IPS DF 4.7 (cell line): ENCODE data around the gene HCN3.
"Not testable (repeated sequence)": the region's sequence is repeated elsewhere in the genome, so short reads cannot be mapped to it uniquely, and the experiment has no call there.

Experiments used
- DNase-seq: peaks from one replicate; pipeline ENCODE4 v3.0.0-alpha.2; 2013; ENCODE audit warnings: low spot score; ENCODE audit errors: extremely low read depth

Gene HCN3

GRCh38 chr1:155309423-155310021 lies 32.3 kb downstream of the HCN3 start:
- no peak for DNase-seq

DNA sequence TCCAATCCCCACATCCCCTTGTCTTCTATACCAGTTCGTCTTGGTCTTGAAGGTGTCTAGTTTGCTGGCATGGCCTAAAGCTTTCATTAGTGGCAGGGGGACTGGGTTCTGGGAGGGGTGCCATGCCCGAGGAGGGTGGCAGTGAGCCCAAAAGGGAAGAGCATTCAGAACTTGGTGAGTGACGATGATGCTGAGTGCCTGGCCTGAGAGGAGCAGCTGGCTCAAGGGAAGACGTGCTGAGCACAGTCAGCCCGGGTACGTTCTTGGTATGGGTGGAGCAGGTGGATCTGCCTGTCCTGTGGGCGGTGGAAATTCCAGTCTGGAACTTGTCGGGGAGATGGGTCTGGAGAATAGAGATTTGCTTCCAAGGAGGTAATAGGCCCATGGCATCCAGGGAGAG lies 36.0 kb downstream of the HCN3 start:
- no peak for DNase-seq

GRCh38 chr1:155316922-155317321 lies 39.7 kb downstream of the HCN3 start:
- no peak for DNase-seq

DNA sequence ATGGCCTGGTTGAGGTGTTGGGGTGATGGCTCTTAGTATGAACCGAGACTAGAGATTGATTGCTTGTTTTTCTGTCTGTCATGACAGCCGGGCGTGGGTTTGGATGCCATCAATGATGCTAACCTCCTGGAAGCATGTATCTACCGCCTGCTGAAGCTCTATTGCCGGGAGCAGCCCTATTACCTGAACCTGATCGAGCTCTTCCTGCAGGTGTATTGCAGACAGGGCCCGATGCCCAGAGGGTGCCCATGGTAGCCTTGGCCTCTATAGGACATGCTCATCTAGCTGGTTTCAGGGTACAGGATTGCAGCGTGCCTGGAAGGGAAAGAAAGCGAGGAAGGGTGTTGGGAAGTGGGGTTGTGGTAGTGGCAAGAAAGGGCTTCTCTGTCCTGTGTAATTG lies 40.8 kb downstream of the HCN3 start:
- no peak for DNase-seq

- DNase-seq = no peak
These were observed 42.3 kb downstream of the HCN3 start for GRCh38 chr1:155319536-155319935.

DNA sequence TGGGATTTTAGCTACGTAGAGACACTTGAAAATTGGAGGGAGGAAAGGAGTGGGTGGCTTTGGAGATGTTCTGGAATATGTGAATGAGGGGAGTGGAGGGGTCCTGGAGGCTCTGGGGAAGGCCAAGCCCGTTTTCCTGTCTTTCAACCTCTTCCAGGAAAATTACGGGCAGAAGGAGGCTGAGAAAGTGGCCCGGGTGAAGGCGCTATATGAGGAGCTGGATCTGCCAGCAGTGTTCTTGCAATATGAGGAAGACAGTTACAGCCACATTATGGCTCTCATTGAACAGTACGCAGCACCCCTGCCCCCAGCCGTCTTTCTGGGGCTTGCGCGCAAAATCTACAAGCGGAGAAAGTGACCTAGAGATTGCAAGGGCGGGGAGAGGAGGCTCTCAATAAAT lies 43.0 kb downstream of the HCN3 start:
- DNase-seq = no peak

DNA sequence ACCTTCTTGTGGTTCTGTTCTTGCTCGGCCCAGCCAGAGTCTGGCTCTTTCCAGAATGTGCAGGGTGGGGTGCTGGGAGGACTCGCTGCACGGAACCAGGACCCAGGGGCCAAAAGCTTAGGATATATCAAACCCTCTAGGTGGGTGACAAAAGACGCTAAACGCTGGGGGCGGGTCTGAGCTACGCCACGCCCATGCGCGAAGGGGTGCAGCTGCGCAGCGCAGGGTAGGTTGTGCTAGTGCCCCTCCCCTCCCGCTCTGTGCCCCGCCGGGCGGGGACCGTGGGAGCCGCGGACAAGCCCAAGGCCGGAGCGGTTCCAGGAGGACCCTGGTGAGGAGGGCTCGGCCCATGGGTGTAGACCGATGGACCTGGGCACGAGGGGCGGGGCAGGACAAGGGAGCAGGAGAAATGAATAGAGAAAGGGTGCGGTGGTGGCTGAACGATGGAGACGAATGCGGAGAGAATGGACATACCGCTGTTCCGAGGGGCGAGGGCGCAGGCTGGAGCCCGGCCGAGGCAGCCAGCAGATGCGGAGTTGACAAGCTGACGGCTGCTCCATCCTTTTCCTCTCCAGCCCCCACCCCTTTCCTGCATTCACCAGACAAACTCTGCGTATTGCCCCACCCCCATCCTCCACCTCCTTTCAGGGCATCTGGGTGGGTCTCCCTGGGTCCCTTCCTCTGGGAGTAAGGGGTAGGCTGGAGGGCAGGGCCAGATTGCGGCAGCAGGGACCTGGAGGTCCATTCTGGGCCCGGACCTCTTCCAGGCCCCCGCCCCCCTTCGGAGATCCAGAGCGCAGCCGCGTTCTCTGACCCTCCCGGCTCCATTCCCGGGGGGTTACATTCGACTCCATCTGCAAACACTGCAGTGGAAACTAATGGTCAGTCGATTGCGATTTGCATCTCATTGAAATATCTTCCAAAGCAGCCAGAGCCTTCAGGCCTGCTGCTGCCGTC lies 43.7 kb downstream of the HCN3 start, which contains the start of gene RUSC1:
RUSC1 (plus strand) TSS at position 234 of the 957 bp plus-strand sequence. CDS start 880 bp downstream, outside the sequence.
- no peak for DNase-seq

DNA sequence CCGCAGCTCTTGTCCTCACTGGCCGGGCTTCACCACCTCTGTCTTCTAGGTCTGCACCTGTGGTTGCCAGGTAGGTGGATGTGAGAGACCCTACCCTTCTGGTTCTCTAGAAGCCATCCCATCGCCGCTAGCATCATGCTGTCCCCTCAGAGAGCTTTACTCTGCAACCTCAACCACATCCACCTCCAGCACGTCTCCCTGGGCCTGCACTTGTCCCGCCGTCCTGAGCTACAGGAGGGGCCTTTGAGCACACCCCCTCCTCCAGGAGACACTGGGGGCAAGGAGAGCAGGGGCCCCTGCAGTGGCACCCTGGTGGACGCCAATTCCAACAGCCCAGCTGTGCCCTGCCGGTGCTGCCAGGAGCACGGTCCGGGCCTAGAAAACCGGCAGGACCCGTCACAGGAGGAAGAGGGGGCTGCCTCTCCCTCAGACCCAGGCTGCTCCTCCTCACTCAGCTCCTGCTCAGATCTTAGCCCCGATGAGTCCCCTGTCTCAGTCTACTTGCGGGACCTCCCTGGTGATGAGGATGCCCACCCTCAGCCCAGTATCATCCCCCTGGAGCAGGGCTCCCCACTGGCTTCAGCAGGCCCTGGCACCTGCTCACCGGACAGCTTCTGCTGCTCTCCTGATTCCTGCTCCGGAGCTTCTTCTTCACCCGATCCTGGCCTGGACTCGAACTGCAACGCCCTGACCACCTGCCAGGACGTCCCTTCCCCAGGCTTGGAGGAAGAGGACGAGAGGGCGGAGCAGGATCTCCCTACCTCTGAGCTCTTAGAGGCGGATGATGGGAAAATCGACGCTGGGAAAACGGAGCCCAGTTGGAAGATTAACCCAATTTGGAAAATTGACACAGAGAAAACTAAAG lies 44.6 kb downstream of the HCN3 start:
- DNase-seq = no peak

- no peak for DNase-seq
These were observed 45.3 kb downstream of the HCN3 start for GRCh38 chr1:155322571-155322952.

DNA sequence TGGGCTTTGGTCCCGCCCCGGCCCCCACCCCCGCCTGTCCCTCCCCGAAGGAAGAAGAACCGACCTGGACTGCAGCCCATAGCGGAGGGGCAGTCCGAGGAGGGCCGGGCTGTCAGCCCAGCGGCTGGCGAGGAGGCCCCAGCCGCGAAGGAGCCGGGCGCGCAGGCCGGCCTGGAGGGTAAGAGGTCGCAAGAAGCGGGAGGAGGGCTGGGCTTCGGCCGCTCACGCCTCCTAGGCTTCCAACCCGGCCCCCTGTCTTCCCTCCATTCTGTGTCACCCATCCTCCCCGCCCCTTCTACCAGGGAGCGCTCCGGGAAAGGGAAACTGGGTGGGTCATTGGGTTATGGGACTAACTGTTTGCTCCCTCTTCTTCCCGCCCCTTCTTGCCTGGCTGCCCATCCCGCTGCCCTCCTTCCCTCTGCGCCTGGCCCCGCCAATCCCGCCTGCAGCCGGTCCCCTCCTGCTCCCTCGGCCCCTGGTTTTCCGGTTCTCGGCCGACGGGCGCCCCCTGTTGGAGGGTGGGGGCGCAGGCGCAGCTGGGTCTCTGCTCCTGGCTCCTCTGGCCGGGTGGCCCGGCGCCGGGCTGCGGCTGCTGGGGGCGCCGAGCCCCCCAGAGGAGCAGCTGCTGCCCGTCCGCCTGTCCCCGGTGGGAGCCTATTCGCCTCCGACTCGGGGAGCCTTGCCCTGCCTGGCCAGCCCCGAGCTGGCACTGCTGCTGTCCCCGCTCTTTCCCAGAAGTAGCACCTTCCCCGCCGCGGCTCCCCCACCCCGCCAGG lies 45.9 kb downstream of the HCN3 start:
- no peak for DNase-seq

DNA sequence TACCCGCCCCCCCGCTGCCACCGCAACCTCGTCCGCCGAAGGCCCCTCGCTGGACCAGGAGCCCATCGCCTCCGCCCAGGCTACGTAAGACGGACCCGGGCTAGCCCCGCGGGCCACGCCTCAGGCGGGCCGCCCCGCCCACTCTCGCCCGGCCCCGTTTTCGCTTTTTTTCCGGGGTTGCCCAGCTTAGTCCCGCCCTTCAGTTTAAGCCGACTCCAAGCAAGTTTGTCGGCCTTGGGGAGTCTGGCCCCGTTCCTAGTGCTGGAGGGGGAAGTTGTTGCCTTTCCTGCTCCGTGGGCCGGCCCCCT lies 46.4 kb downstream of the HCN3 start:
- DNase-seq = no peak

DNA sequence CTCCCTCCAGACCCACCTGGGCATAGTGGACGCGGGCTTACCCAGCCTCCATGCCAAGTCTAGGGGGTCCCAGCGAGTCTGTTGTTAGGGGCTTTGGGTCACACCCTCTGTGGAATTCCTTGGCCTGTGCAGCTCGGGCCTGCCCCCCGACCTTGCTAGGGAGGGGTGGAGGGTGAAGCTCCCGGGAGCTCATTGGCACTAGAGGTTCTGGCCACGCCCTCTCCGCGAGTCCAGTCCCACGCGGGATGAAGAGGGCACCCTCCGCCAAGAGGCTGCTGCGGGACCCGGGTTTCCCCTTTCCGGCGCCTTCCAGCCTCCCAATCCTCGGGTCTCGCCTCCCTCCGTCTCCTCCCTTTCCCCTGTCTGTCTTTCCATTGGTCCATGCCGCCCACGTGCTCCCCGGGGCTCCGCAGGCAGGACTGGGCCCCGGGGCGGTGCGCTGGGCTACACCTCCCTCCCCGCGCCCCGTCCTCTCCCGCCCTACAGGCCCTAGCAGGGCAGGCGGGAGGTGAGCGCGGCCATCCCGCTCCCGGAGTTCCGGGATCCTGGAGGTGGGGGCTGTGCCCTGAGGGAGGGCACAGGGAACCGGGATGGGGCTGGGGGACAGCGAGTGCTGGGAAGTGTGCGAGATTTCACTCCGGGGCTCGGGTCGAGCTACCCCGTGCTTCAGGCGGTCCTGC lies 46.9 kb downstream of the HCN3 start:
- no peak for DNase-seq

- no peak for DNase-seq
These were observed 47.7 kb downstream of the HCN3 start for GRCh38 chr1:155324717-155325602.

- DNase-seq = no peak
These were observed 48.3 kb downstream of the HCN3 start for GRCh38 chr1:155325603-155325893.

GRCh38 chr1:155326020-155326526 lies 48.8 kb downstream of the HCN3 start:
- no peak for DNase-seq

DNA sequence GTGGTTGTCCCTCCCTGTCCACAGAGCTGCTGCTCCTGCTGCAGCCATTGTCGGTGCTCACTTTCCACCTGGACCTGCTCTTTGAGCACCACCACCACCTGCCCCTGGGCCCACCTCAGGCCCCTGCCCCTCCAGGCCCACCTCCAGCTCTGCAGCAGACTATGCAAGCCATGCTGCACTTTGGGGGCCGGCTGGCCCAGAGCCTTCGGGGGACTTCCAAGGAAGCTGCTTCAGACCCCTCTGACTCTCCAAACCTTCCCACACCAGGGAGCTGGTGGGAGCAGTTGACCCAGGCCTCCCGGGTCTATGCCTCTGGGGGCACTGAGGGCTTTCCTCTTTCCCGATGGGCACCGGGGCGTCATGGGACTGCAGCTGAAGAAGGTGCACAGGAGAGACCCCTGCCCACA lies 49.4 kb downstream of the HCN3 start:
- DNase-seq = no peak

DNA sequence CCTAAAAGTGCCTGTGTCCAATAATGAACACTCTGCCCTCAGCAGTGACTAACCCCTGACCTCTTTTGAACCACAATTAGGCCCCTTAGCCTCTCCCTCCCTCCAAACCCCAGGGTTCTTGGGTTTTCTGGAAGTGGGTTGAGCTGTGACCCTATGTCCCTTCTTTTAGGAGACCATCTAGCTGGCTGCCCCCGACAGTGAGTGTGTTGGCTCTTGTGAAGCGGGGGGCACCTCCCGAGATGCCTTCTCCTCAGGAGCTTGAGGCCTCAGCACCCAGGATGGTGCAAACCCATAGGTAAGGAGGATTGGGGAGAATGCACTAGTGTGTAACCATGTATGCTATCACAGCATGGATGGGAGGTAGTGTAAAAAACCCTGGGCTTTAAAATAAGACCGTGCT lies 50.7 kb downstream of the HCN3 start:
- no peak for DNase-seq

DNA sequence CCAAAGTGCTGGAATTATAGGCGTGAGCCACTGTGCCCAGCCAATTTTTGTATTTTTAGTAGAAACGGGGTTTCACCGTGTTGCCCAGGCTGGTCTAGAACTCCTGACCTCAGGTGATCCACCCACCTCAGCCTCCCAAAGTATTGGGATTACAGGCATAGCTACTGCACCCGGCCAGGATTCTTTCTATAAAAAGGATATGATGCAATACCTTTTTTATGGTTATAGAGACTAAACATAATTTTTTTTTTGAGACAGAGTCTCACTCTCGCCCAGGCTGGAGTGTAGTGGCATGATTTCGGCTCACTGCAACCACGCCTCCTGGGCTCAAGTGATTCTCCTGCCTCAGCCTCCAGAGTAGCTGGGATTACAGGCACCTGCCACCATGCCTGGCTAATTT lies 51.6 kb downstream of the HCN3 start:
- not testable (repeated sequence) for DNase-seq

DNA sequence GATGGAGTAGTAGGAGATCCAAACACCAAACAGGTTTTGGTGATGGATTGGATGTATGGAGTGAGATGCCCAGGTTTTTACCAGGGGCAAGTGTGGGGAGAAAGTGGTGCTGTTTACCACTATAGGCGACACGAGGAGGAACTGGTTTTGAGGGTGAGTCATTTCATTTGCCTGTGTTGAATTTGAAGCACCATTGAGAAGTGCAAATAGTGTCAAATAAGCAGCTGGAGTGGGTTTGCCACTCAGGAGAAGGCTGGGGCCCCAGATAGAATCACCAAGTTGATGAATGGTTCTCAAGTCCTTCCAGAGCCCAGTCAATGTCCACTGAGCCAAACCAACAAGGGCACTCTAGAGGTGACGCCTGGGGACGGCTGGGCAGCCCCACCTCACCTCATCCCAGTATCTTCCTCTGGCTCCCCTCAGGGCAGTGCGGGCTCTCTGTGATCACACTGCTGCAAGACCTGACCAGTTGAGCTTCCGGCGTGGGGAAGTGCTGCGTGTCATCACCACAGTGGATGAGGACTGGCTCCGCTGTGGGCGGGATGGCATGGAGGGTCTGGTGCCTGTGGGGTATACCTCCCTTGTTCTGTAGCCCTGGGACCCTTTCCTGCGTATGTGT lies 52.8 kb downstream of the HCN3 start:
- no peak for DNase-seq
